Midbrain (tissue), 1 donor: ENCODE measurements around the gene VPS9D1.
A peak's percentile ranks its signal among the peaks of the same experiment; 100 is the strongest.
"Not testable (repeated sequence)": the region's sequence is repeated elsewhere in the genome, so short reads cannot be mapped to it uniquely, and the experiment has no call there.

Experiments
- DNase-seq: peaks from one replicate; lab custom pipeline; 2025; lab: John Stamatoyannopoulos, UW

The VPS9D1 gene

DNA sequence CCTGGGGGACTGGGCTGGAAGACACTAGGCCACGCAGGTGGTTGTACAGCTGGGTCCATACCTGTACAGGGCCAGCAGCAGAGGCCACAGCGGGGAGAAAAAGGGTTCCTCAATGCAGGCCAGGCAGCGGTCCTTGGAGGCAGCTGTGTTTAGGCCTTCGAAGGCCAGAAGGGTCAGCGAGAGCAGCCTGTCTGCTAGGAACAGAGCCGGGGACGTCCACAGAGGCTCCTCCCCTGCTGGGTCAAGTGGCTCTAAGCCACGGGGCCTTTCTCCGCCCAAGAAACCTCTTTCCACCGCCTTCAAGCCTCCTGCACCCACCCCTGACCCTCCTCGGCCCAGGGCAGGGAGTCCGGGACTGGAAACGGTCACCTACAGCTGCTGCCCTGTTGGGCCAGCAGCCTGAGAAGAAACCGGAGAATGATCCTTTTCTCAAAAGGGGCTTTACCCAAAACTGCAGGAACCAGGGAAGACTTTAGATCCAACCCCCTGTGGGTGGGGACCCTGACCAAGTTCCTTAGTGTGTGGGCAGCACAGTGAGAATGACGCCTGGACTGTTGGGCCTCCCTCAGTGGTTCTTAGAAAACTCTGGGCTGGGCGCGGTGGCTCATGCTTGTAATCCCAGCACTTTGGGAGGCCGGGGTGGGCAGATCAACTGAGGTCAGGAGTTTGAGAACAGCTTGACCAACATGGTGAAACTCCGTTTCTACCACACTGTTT is 10.8 kb downstream of the VPS9D1 start:
- DNase-seq = no peak

DNA sequence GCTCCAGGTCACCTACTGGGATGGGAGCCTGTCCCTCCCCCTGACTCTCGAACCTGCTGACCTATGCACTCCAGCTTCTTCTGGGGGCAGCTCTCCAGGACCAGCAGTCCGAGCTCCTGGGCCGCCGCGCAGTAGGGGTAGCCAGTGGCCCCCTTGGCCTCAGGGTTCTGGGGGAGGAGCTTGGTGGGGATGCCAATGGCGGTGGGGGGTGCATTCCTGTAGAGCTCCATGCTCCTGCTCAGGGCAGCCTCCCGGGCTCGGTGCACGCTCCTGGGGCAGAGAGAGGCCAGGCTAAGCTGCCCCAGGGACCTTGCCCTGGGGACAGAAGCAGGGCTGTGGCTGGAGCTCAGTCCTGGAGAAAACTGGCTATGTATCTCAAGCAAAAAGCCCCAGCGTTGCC is 11.5 kb downstream of the VPS9D1 start:
- no peak for DNase-seq

DNA sequence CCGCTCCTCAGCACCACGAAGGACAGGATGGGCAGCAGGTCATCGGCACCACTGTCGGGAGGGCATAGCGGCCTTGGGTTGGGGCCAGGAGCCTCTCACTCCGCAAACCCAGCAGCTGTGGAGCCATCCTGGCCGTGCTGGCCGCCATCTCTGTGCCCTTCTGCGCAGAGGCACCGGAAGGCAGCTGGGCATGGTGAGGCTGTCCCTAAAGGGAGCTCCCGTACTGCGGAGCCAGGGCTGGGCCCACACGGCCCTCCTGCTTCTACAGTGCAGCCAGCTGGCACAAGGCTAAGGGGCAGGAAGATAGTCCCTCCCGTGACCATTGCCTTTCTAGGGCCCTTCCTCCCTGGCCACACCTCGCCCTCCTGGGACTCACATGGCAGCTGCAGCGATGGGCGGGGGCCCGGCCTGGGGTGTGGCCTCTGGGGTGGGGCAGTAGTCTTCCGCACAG is 12.2 kb downstream of the VPS9D1 start:
- no peak for DNase-seq

DNA sequence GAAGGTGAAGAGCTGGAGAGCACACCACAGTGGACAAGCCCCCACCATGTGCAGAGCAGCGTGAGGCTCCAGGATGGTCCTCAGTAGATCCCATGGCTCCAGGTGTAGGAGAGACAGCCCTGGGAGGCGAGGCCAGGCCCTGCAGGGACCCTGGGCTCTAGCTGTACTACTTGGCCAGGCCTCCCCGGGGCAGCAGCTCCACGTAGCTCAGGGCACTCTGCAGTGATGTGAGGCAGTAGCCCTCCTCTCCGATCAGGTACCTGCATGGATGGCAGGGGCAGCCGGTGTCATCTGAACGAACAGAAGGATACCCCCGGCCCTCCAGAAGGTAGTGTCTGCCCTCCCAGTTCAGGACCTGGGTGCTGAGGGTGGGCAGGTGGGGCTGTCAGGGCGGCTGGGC is 13.0 kb downstream of the VPS9D1 start:
- DNase-seq = no peak

- no peak for DNase-seq
These were observed 14.0 kb downstream of the VPS9D1 start for GRCh38 chr16:89706518-89707260.

DNA sequence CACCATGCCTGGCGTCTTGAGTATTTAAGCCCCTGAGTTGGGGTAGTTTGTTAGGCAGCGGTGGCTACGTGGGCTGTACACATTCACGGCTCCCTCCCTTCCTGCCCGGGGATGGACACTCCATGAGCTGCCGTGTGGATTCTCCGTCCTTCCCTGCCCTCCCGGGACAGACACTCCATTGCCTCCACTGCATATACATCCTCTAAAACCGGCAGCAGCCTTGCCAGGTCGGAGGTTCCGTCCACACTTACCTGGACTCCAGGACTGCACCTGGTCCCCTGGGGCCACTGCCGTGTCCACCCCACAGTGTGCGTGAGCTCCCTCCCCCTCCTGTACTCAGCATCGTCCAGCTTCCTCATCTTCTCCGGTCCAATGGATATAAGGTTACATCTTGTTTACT is 15.7 kb downstream of the VPS9D1 start:
- DNase-seq = no peak

DNA sequence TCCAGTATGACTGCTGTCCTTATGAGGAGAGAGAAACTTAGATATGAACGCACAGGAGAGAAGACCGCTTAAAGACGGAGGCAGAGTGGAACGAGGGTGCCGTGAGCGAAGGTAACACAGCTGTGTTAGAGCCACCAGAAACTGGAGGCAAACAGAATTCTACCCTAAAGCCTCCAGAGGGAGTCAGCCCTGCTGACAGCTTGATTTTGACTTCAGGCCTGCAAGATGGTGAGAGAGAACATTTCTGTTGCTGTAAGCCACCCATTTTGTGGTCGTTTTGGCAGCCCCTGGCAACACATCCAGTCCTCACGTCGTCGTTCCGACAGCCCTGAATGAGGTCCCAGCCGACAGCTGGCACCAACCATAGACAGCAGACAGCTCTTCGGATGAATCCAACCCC is 16.4 kb downstream of the VPS9D1 start:
- no peak for DNase-seq

DNA sequence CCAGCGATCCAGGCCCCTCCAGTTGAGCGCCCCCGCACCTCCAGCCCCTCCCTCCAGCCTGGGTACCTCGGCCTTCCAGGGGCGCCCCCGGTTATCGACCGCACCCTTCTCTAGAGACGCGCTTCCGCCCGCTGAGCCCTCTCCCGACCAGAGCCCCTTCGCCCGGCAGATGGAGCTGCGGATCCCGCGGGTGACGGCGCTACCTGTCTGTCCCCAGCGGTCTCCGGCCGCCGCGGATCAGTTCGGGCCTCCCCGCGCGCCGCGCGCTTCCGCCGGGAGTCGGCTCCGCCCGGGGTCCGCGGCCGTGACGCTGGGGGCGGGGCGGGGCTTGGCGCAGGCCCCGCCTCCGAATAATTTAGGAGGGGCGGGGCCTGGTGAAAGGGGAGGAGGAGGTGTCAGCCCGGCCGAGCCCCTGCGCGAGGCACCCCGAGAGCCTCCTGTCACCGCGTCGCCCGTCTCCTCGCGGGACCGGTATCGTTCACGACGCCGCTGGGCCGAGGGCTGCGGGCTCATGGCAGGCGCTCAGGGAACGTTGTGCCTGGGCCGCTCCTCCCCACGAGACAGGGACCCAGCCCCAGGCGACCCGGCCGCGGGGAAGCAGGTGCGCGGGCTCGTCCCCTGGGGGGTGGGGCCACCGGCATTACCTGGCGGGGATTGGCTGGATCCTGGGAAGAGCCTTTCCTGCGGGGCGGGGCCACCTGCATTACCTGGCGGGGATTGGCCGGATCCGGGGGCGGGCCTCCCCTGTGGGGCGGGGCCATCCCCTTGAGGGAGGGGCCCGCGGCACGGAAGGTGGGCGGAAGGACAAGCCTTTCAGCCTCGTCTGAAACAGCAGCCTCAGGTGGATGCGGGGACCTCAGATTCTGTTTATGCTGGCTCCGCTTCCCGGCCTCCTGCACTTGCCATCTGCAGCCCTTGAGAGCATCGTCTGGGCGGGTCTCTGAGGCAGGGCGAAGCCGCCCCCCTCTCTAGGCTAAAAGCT is 19.0 kb downstream of the VPS9D1 start, which contains the start of gene SPATA2L:
Gene SPATA2L (minus strand): TSS at position 281 of the 982 bp plus-strand sequence. CDS start 473 bp downstream, outside the sequence.
- peak; percentile 79 for DNase-seq

DNA sequence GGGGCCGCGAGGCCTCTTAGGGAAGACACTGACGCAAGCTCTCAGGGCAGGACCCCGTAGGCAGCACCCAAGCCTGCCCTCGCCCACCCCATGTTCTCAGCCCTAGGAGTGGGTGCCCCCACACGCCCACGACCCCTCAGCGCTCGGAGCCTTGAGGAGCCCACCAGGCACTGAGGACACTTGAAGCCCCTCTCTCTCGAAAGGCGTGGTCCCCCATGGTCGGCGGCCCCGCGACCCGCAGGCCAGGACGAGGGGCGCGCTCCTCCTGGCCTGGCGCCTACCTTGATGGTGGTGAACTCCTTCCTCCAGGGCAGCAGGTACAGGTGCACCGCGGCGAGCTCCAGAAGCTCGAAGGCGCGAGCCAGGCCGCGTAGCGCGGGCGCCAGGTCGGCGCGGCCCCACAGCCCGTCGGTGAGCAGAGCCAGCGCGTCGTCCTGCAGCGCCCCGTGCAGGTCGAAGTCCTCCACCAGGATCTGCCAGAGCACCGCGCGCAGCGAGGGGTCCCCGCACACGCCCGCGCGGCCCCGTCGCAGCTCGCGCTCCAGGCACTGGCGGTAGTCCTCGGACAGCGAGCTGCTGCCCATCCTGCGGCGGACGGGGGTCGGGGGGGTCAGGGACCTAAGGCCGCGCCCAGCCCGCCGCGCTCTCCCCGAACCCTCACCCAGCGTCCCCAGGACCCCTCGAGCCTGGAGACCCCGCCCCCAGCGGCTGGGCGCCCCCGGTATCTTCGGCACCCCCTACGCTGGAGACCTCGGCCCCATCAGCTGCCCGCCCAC is 19.9 kb downstream of the VPS9D1 start:
- no peak for DNase-seq

GRCh38 chr16:89700100-89700648 is 20.5 kb downstream of the VPS9D1 start:
- peak; percentile 97 for DNase-seq

DNA sequence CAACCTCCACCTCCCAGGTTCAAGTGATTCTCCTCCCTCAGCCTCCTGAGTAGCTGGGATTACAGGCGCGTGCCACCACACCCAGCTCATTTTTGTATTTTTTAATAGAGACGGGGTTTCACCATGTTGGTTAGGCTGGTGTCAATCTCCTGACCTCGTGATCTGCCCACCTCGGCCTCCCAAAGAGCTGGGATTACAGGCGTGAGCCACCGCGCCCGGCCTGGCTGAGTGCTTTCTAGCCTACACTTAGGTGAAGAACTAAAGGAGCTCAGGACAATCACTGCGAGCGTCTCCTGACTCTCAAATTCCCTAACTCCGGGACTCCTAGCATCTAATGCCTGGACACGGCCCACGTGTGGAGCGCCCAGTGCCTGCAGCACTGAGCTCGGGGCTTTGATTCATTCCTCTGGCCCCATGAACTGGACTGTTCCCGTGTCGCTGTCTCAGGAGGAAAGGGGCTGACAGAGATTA is 21.0 kb downstream of the VPS9D1 start:
- DNase-seq = not testable (repeated sequence)

DNA sequence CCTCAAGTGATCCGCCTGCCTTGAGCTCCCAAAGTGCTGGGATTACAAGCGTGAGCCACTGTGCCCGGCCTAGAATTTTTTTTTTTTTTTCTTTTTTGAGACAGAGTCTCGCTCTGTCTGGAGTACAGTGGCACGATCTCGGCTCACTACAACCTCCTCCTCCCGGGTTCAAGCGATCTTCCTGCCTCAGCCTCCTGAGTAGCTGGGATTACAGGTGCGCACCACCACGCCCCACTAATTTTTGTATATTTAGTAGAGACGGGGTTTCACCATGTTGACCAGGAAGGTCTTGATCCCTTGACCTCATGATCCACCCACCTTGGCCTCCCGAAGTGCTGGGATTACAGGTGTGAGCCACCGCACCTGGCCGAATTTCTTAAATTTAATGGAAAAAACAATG is 22.0 kb downstream of the VPS9D1 start:
- DNase-seq = not testable (repeated sequence)

DNA sequence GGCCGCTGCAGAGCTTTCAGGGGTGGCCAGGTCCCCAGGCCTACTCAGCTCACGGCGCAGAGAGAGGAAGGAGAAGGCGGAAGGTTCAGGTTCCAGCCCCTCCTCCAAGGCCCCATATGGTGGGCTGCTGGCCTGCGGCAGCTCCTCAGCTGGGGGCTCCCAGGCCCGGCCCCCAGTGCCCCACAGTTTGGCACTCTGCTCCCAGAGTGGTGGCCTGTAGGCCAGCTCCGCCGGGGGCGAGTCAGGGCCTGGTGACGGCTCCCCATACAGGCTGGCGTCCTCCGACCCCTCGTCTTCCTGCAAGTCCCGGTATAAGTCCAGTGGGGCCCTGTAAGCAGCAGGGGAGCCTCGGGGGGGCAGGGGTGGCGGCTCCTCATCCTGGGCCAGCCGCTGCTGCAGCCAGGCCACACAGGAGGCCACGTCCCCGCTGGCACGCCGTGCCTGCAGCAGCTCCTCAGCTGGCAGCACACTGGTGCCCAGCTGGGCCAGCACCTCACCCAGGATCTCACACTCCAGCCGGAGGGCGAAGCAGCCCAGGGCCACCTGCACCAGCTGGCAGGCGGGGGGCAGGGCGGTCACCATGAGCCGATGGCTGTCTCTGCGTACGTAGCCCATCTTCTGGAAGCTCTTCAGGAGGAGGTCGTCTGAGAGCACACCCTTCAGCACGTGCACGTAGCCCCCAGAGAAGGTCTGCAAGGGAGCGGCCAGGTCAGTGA is 22.9 kb downstream of the VPS9D1 start:
- DNase-seq = no peak

DNA sequence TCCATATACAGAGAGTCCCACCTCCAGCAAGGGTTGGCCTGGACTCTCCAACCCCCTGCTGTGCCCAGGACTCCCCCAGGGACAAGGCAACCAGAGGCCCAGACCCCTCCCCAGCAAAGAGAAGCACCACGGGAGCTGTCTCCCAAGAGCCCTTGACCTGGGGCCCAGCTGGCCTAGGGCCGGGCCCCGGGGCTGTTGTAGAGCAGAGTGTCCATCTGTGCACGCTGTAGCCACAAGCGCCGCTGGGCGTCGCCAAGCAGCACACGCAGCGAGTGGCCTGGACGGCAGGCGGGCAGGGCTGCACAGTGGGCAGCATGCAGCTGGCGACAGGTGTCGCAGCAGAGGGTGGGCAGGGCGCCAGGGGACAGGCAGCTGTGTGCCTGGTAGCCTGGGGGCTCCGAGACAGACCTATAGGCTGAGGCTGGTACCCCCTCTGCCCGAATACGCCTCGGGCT is 23.5 kb downstream of the VPS9D1 start:
- no peak for DNase-seq

DNA sequence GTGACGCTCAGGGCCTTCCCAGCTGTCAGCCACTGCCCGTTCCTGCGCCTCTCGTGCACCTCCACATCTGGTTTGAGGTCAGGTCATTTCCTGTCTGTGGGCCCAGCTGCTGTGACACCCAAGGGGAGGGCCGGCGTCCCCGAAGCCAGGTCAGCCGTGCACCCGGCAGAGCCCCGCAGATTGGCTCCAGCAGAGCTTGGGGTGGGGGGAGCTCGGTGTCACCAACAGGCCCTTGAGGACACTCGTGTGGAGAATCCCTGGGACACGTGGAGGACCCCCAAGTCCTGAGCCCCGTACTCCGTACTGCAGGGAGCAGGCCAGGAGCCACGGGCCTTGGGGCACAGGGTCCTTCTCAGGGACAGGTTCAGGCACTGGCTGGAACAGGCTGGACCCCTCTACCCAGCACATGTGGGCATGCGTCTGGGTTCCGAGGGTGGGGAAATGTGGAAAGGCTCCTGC is 24.0 kb downstream of the VPS9D1 start:
- DNase-seq = no peak

GRCh38 chr16:89695875-89696669 is 24.6 kb downstream of the VPS9D1 start:
- no peak for DNase-seq

DNA sequence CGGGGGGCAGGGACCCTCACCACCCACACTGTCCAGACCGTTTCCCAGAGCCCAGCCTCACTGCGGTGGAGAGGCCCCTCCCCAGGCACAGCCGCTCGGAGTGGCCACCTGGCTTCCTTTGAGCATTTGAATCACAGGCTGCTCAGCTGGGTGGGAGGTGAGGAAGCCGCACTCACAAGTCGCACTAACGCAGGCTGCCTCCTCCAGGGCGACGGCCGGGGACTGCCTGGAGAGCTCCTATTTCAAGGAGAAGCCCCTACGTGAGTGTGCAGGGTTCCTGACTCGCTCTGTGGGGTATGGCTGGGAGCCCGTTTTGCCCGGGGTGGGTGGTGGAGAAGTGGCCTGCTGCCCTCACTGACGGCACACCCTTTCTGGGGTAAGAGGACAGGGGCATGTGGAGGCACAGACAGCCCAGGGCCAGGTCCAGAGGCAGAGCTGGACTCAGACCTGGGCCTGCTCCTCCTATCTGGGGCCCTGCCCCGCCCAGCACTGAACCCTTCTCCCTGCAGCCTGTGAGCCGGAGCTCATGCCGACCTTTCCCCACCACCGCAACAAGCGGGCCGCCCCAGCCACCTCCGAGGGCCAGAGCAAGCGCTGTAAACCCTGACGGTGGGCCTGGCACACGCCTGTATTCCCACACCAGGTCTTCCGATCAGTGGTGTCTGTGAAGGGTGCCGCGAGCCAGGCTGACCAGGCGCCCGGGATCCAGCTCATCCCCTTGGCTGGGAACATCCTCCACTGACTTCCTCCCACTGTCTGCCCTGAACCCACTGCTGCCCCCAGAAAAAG is 25.4 kb downstream of the VPS9D1 start:
- DNase-seq = no peak

DNA sequence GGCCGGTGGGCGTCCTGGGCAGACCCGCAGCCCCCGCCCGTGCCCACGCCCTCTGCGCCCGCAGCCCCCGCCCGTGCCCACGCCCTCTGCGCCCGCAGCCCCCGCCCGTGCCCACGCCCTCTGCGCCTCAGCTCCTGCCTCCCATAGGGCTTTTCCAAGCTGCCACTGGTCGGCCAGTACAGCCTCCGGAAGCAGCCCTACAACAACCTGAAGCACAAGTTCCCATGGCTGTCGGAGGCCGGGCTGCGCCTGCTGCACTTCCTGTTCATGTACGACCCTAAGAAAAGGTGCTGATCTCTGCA is 26.0 kb downstream of the VPS9D1 start:
- not testable (repeated sequence) for DNase-seq
